Activated naive CD8-positive, alpha-beta T cell treated with anti-CD3 and anti-CD28 coated beads for 36 hours (primary cell): ENCODE data around the gene MNAT1. TPM values are rescaled to one million over a fixed set of nuclear protein-coding genes. Genes with fewer than 3 reads are reported as not detected.
"Not testable (repeated sequence)": the region's sequence is repeated elsewhere in the genome, so short reads cannot be mapped to it uniquely, and the experiment has no call there.

Experiments used
- DNase-seq: peaks from one replicate; pipeline ENCODE4 v3.0.0; 2021
- H3K27ac Mint-ChIP-seq: one replicate; pipeline ENCODE4 v1.8.0; 2022; ENCODE audit warnings: mild to moderate bottlenecking, moderate library complexity, mixed read lengths
- H3K27me3 Mint-ChIP-seq: one replicate; pipeline ENCODE4 v1.8.0; 2022; ENCODE audit warnings: mild to moderate bottlenecking, mixed read lengths
- H3K36me3 Mint-ChIP-seq: one replicate; pipeline ENCODE4 v1.8.0; 2021; ENCODE audit warnings: mild to moderate bottlenecking, mixed read lengths
- H3K4me1 Mint-ChIP-seq: one replicate; pipeline ENCODE4 v1.8.0; 2021; ENCODE audit warnings: mixed read lengths
- H3K4me3 Mint-ChIP-seq: one replicate; pipeline ENCODE4 v1.8.0; 2022; ENCODE audit warnings: mild to moderate bottlenecking, moderate library complexity, mixed read lengths
- H3K9me3 Mint-ChIP-seq: one replicate; pipeline ENCODE4 v1.8.0; 2022; ENCODE audit warnings: mixed read lengths
- total RNA-seq, 2 experiments: library from RNA; stranded (reverse); gene quantifications; one replicate each; pipeline ENCODE4 v1.2.3, GENCODE V29; 2021

The MNAT1 gene
- total RNA-seq, 2 experiments from 2014 or later: 39.7 to 42.7 TPM

- no peak overlapping the region for H3K4me3 Mint-ChIP-seq
- H3K4me1 Mint-ChIP-seq: peaks cover 17% of the 10 kb centered on the region
- H3K36me3 Mint-ChIP-seq: peaks cover 8% of the 10 kb centered on the region
- DNase-seq: no peak
- peaks cover 8% of the 10 kb centered on the region for H3K27me3 Mint-ChIP-seq
- H3K27ac Mint-ChIP-seq: no peak overlapping the region
- no peaks in the 10 kb centered on the region for H3K9me3 Mint-ChIP-seq
Observed at GRCh38 chr14:60760644-60761364, 26.2 kb downstream of the MNAT1 start.

- H3K4me3 Mint-ChIP-seq: no peak overlapping the region
- H3K36me3 Mint-ChIP-seq: peaks cover 10% of the 10 kb centered on the region
- no peaks in the 10 kb centered on the region for H3K9me3 Mint-ChIP-seq
Observed at GRCh38 chr14:60768602-60769001, 34.0 kb downstream of the MNAT1 start.

DNA sequence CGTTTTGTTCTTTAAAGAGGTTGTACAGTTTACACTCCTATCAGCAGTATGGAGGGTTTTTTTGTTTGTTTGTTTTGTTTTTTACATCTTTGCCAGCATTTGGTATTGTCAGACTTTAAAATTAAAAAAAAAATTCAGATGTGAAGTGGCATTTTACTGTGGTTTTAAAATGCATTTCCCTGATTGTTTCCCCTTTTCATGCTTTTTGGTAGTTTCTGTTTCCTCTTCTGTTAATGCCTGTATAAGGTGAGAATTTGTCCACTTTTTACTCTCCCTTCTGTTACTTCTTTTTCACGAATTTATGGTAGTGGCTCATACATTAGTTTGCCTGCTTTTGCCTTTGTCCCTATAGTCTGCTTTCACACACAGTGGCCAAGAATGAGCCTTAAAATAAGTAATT is 36.6 kb downstream of the MNAT1 start:
- peaks cover 8% of the 10 kb centered on the region for H3K36me3 Mint-ChIP-seq
- no peaks in the 10 kb centered on the region for H3K27me3 Mint-ChIP-seq
- H3K4me3 Mint-ChIP-seq: no peak overlapping the region
- peaks cover 9% of the 10 kb centered on the region for H3K4me1 Mint-ChIP-seq
- no peak overlapping the region for H3K27ac Mint-ChIP-seq
- DNase-seq: no peak
- H3K9me3 Mint-ChIP-seq: no peaks in the 10 kb centered on the region

More at GRCh38 chr14:60768602-60769001, 34.0 kb downstream of the MNAT1 start:
- Mint-ChIP-seq H3K27ac (no peak overlapping the region), H3K4me1 (peaks cover 9% of the 10 kb centered on the region), H3K27me3 (no peaks in the 10 kb centered on the region)
- DNase-seq: no peak

DNA sequence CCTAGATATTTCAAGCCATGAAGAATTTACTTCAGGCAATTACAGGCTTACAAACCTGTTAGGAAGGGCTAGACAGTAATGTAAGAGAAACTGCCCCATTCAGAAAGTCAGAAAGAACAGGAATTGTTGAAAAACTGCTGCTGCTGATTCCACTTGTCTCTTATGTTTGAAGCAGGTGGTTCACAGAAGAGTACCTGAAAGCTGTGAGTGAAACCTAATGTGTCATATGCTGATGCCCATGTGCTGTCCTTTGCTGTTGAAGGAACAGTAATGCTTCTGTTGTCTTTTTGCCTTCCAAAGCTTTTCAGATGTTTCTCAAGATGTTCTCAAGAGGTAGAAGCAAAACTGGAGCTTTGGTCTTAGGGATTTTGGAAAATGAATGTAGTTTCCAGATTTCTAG is 39.0 kb downstream of the MNAT1 start:
- Mint-ChIP-seq H3K36me3 (peaks cover 6% of the 10 kb centered on the region), H3K4me3 (no peak overlapping the region), H3K4me1 (peaks cover 7% of the 10 kb centered on the region), H3K9me3 (no peaks in the 10 kb centered on the region), H3K27me3 (no peaks in the 10 kb centered on the region), H3K27ac (no peak overlapping the region)
- no peak for DNase-seq

DNA sequence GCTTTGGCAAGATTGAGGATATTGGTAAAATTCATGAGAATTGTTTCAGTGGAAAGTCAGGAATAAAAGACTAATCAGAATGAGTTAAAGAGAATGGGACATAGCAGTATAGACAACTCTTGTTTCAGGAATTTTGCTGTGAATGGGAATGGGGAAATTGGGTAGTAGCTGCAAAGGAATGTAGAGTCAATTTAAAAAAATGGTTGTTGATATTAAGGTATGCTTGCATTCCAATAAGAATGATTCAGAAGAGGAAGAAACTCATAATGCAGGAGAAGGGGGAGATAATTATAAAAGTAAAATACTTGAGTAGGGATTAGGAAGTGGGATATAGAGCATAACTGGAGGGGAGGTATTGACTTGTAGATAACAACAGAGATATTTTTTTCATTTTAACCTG is 40.7 kb downstream of the MNAT1 start:
- Mint-ChIP-seq H3K27me3 (no peaks in the 10 kb centered on the region), H3K27ac (no peak overlapping the region), H3K4me1 (peaks cover 13% of the 10 kb centered on the region), H3K36me3 (peaks cover 8% of the 10 kb centered on the region), H3K4me3 (no peak overlapping the region), H3K9me3 (no peaks in the 10 kb centered on the region)
- DNase-seq: no peak

DNA sequence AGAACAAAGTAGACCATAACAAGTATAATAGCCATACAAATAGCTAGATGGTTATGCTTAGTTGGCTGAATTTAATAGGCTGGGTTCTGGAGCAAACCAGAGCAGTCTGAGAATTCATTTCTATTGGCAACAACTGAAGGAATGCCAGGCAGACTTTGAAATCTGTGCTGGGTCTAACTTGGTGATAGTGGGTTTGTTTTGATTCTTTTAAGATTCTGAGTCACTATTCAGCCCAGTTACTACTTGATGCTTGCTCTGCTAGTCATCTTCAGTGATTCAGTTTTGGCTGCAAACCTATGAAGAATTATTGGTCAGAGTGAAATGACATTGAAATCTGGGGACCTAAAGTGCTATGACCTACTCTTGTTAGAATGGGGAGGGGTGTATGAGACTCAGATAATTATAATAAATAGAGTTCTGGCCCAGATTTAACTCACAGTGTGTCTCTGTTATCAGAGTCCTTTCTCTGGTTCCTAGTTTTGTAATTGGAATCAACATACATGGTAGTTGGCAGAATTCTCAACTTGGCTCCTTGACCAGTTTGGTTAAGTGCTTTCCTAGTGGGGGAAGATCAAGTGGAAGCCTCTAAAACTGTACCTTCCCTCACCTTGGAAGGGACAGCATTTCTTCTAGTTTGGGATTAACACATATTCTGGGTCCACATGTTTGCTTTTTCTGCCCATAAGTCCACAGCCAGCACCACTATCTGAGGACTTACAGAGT is 43.5 kb downstream of the MNAT1 start:
- H3K27me3 Mint-ChIP-seq: no peaks in the 10 kb centered on the region
- H3K4me3 Mint-ChIP-seq: no peak overlapping the region
- no peaks in the 10 kb centered on the region for H3K9me3 Mint-ChIP-seq
- peaks cover 6% of the 10 kb centered on the region for H3K36me3 Mint-ChIP-seq
- H3K4me1 Mint-ChIP-seq: peaks cover 14% of the 10 kb centered on the region
- no peak overlapping the region for H3K27ac Mint-ChIP-seq
- DNase-seq: no peak

GRCh38 chr14:60779745-60780514 is 45.4 kb downstream of the MNAT1 start:
- not testable (repeated sequence) for DNase-seq, H3K27ac Mint-ChIP-seq, H3K9me3 Mint-ChIP-seq, H3K4me3 Mint-ChIP-seq, H3K36me3 Mint-ChIP-seq, H3K27me3 Mint-ChIP-seq
- H3K4me1 Mint-ChIP-seq: peaks cover 12% of the 10 kb centered on the region

GRCh38 chr14:60780558-60780957 is 46.0 kb downstream of the MNAT1 start:
- H3K27me3 Mint-ChIP-seq, DNase-seq, H3K36me3 Mint-ChIP-seq, H3K4me3 Mint-ChIP-seq, H3K27ac Mint-ChIP-seq, H3K9me3 Mint-ChIP-seq: not testable (repeated sequence)
- H3K4me1 Mint-ChIP-seq: peaks cover 12% of the 10 kb centered on the region

GRCh38 chr14:60786905-60787304 is 52.3 kb downstream of the MNAT1 start:
- DNase-seq: no peak
- Mint-ChIP-seq H3K9me3 (no peaks in the 10 kb centered on the region), H3K27ac (no peak overlapping the region), H3K4me1 (peaks cover 8% of the 10 kb centered on the region), H3K4me3 (no peak overlapping the region), H3K36me3 (peaks cover 19% of the 10 kb centered on the region), H3K27me3 (no peaks in the 10 kb centered on the region)

GRCh38 chr14:60789656-60790055 is 55.1 kb downstream of the MNAT1 start:
- Mint-ChIP-seq H3K9me3 (no peaks in the 10 kb centered on the region), H3K27me3 (no peaks in the 10 kb centered on the region), H3K4me1 (peaks cover 7% of the 10 kb centered on the region), H3K27ac (no peak overlapping the region), H3K4me3 (no peak overlapping the region), H3K36me3 (peaks cover 24% of the 10 kb centered on the region)
- DNase-seq: no peak

DNA sequence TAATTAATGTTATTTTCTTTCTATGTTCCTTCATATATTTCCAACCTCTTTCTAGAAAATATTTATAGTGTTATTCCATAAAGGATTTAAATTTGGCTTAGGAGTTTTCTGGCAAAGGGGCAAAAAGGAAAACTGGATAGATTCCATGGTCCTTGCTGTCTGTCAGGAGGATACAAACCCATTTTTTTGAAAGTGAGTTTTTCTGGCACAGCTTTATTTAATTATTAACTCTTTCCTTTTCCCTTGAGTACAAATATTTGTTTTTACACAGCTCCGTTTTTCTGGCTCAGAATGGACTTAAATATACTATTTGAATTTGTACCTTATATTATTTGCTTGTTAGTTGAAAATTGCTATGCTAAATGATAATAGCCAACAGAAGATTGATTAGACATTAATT is 56.3 kb downstream of the MNAT1 start:
- Mint-ChIP-seq H3K4me3 (no peak overlapping the region), H3K9me3 (no peaks in the 10 kb centered on the region), H3K27ac (no peak overlapping the region), H3K4me1 (peaks cover 7% of the 10 kb centered on the region), H3K36me3 (peaks cover 28% of the 10 kb centered on the region), H3K27me3 (no peaks in the 10 kb centered on the region)
- no peak for DNase-seq

GRCh38 chr14:60796434-60796833 is 61.9 kb downstream of the MNAT1 start:
- H3K36me3 Mint-ChIP-seq: peaks cover 26% of the 10 kb centered on the region
- no peak overlapping the region for H3K27ac Mint-ChIP-seq
- DNase-seq: no peak
- H3K27me3 Mint-ChIP-seq: no peaks in the 10 kb centered on the region
- H3K9me3 Mint-ChIP-seq: no peaks in the 10 kb centered on the region
- no peaks in the 10 kb centered on the region for H3K4me1 Mint-ChIP-seq
- H3K4me3 Mint-ChIP-seq: no peak overlapping the region

DNA sequence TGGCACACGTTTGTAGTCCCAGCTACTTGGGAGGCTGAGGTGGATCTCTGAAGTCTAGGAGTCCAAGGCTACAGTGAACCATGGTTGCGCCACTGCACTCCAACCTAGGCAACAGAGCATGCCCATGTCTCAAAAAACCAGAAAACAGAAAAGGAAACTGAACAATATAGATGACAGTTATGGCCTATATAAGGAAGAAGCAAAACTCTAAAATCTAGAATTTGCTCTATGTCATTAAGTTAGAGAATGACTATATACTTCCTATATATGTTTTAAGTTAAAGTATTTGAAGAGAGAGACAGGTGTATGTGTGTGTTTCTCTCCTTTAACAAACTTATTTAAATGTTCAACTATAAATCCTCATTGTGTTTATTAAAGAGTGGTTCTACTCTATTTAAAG is 65.8 kb downstream of the MNAT1 start:
- H3K27me3 Mint-ChIP-seq: no peaks in the 10 kb centered on the region
- H3K36me3 Mint-ChIP-seq: peaks cover 23% of the 10 kb centered on the region
- no peak overlapping the region for H3K4me3 Mint-ChIP-seq
- no peak for DNase-seq
- no peaks in the 10 kb centered on the region for H3K9me3 Mint-ChIP-seq
- H3K27ac Mint-ChIP-seq: no peak overlapping the region
- H3K4me1 Mint-ChIP-seq: no peaks in the 10 kb centered on the region

GRCh38 chr14:60803871-60804270 is 69.3 kb downstream of the MNAT1 start:
- peaks cover 4% of the 10 kb centered on the region for H3K4me1 Mint-ChIP-seq
- no peaks in the 10 kb centered on the region for H3K27me3 Mint-ChIP-seq
- no peaks in the 10 kb centered on the region for H3K9me3 Mint-ChIP-seq
- DNase-seq: no peak
- peaks cover 18% of the 10 kb centered on the region for H3K36me3 Mint-ChIP-seq
- no peak overlapping the region for H3K27ac Mint-ChIP-seq
- no peak overlapping the region for H3K4me3 Mint-ChIP-seq

DNA sequence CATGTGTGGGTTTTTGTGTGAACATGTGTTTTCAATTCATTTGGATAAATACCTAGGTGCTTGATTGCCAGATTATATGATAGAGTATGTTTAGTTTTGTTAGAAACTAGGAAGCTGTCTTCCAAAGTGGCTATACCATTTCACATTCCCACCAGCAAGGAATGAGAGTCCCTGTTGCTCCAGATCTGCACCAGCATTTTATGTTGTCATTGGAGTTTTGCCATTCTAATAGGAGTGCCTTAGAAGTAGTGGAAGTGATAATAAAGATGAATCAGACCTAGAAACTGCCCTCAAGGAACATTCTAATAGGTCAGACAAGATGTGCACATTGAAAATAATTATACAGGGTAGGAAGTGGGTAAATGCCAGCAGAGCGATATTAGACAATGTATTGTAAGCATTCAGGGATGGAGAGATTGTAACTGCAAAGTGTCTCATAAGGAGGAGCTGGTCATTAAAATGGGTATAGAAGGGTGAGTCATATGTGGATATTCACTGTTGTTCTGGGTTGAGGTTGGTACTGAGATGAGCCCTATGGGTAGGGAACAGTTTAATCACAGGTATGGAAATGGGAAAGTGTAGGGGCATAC is 71.4 kb downstream of the MNAT1 start:
- Mint-ChIP-seq H3K36me3 (peaks cover 13% of the 10 kb centered on the region), H3K27ac (no peak overlapping the region), H3K9me3 (no peaks in the 10 kb centered on the region), H3K27me3 (no peaks in the 10 kb centered on the region), H3K4me3 (no peak overlapping the region), H3K4me1 (peaks cover 4% of the 10 kb centered on the region)
- DNase-seq: no peak
